GF-D8 (cell line): ENCODE results near the gene TMA7.
A peak's percentile ranks its signal among the peaks of the same experiment; 100 is the strongest.
"Not testable (repeated sequence)": the region's sequence is repeated elsewhere in the genome, so short reads cannot be mapped to it uniquely, and the experiment has no call there.

Experiments
- DNase-seq: peaks from one replicate; lab custom pipeline; 2025; lab: John Stamatoyannopoulos, UW

TMA7 gene

GRCh38 chr3:48439820-48440589, at the start of gene TMA7, which contains the start of gene CCDC51:
TMA7 (plus strand) TSS chr3:48440257; CDS start chr3:48440297, 40 bp downstream.
CCDC51 (minus strand) TSS chr3:48440119; CDS start chr3:48435128, 4,991 bp downstream.
- peak; percentile 93 for DNase-seq

GRCh38 chr3:48394391-48394790, 45.7 kb upstream of the TMA7 start:
- no peak for DNase-seq

GRCh38 chr3:48395714-48396113, 44.3 kb upstream of the TMA7 start:
- DNase-seq = no peak

GRCh38 chr3:48397767-48398681, 42.0 kb upstream of the TMA7 start:
- no peak for DNase-seq

- DNase-seq = no peak
These were observed 41.2 kb upstream of the TMA7 start for GRCh38 chr3:48398701-48399386.

- no peak for DNase-seq
These were observed 40.5 kb upstream of the TMA7 start for GRCh38 chr3:48399387-48400172.

- DNase-seq = peak; percentile 20
These were observed 39.1 kb upstream of the TMA7 start for GRCh38 chr3:48400824-48401433.

- DNase-seq = not testable (repeated sequence)
These were observed 38.6 kb upstream of the TMA7 start for GRCh38 chr3:48401434-48401901.

GRCh38 chr3:48402281-48402732, 37.8 kb upstream of the TMA7 start:
- DNase-seq = no peak

GRCh38 chr3:48402907-48403306, 37.1 kb upstream of the TMA7 start:
- no peak for DNase-seq

GRCh38 chr3:48403533-48404439, 36.3 kb upstream of the TMA7 start:
- DNase-seq = no peak

- DNase-seq = no peak
These were observed 35.4 kb upstream of the TMA7 start for GRCh38 chr3:48404440-48405342.

GRCh38 chr3:48405343-48405881, 34.6 kb upstream of the TMA7 start:
- no peak for DNase-seq

GRCh38 chr3:48405971-48406370, 34.1 kb upstream of the TMA7 start:
- DNase-seq = no peak

GRCh38 chr3:48406443-48407431, 33.3 kb upstream of the TMA7 start:
- no peak for DNase-seq

GRCh38 chr3:48407542-48408099, 32.4 kb upstream of the TMA7 start:
- DNase-seq = no peak

- no peak for DNase-seq
These were observed 31.2 kb upstream of the TMA7 start for GRCh38 chr3:48408823-48409281.
